Ovary (tissue), 9 donors: ENCODE data around the gene DDX24. TPM values are rescaled to one million over a fixed set of nuclear protein-coding genes. Genes with fewer than 3 reads are reported as not detected.

Experiments used
- DNase-seq, 5 donors: peaks; one replicate each; pipeline ENCODE4 v3.0.0-alpha.2; 2019 to 2020
- H3K27ac ChIP-seq, 2 donors: fragments of 200-600 bp; one replicate each; pipeline versions ENCODE4 v1.5.1 to v1.8.0; 2019 to 2022
- H3K27me3 ChIP-seq: fragments of 200-600 bp; one replicate; pipeline ENCODE4 v1.8.0; 2022
- H3K36me3 ChIP-seq: fragments of 200-600 bp; sonication (generic); one replicate; pipeline ENCODE4 v1.5.1; 2019
- H3K4me1 ChIP-seq: one replicate; pipeline ENCODE4 v1.8.1; 2013; ENCODE audit warnings: mild to moderate bottlenecking, moderate library complexity; ENCODE audit not compliant: insufficient read depth
- H3K4me3 ChIP-seq: fragments of 200-600 bp; sonication (generic); one replicate; pipeline ENCODE4 v1.5.1; 2017
- H3K9me3 ChIP-seq, 2 donors: fragments of 200-600 bp in 1 of 2; sonication (generic) in 1 of 2; one replicate each; pipeline versions ENCODE4 v1.5.1 to v1.8.1; 2013 to 2019; ENCODE audit warnings: mild to moderate bottlenecking in 1 of 2, moderate library complexity in 1 of 2
- EP300 ChIP-seq: sonication (generic); formaldehyde crosslinking; IDR thresholded peaks from one replicate; pipeline ENCODE4 v1.6.1; 2017; ENCODE audit warnings: antibody characterized with exemption
- POLR2A ChIP-seq: fragments of 450-650 bp; IDR thresholded peaks from one replicate; pipeline ENCODE4 v1.6.1; 2017; ENCODE audit warnings: antibody characterized with exemption, mild to moderate bottlenecking, moderate library complexity
- WGBS, 3 donors: extraction: QIAGEN DNeasy Blood & Tissue Kit in 1 of 3; methylation state at CpG; one replicate each; pipeline versions ENCODE4 v1.1.5 to v1.1.7; 2013 to 2017; 5-methylcytosine and 5-hydroxymethylcytosine counted together
- intact Hi-C, 4 donors: fragments of 100-400 bp; cut with DNase I; formaldehyde crosslinking; loops; one replicate each; pipeline versions ENCODE4 v1.11.0 to v1.15.1; 2022 to 2023
- polyA plus RNA-seq, 2 donors: library from polyadenylated mRNA; stranded (reverse); fragments of 200-250 nt in 1 of 2; fragments of 350-450 nt in 1 of 2; fragmentation: Illumina TruSeq in 1 of 2; extraction: RNeasy Lipid Tissue Mini Kit (QIAGEN cat#74804) in 1 of 2; gene quantifications; one replicate each; pipeline ENCODE4 v1.2.3, GENCODE V29; 2013 to 2014
- total RNA-seq, 7 donors: library from RNA; depleted of rRNA in 2 of 7; stranded (reverse); fragments of >200 nt in 2 of 7; fragmentation: NEBNext Ultra II Directional in 3 of 7; extraction: Animal tissue kit (Norgen Biotek cat#: 25700) in 3 of 7; gene quantifications; one replicate each; pipeline versions ENCODE4 v1.1.0 to v1.2.4, GENCODE V29; 2016 to 2023
- TF ChIP-seq, protein P1 (sequence below), 3 donors: fragments of 450-650 bp in 2 of 3; fragments of 200-600 bp in 1 of 3; IDR thresholded peaks; one replicate each; pipeline versions ENCODE4 v1.5.1 to v1.8.0; 2016 to 2022; ENCODE audit warnings: antibody characterized with exemption in 3 of 3, mild to moderate bottlenecking in 1 of 3
- donor health status: DM: no; HTN: no; CAD: no; lungs with moderate emphysema.
- donor health status: DM: no; HTN: no; CAD: no.
- donor health status: Bipolar disorder and iron deficiency.
- donor health status: DM: yes; HTN: yes; CAD: no.
- donor health status: DM: no; HTN: no; CAD: no.
- donor health status: DM: yes; HTN: yes; CAD: no.

The DDX24 gene
- total and polyA plus RNA-seq, 9 donors, result 98.8 to 521 (median 233) TPM

DNA sequence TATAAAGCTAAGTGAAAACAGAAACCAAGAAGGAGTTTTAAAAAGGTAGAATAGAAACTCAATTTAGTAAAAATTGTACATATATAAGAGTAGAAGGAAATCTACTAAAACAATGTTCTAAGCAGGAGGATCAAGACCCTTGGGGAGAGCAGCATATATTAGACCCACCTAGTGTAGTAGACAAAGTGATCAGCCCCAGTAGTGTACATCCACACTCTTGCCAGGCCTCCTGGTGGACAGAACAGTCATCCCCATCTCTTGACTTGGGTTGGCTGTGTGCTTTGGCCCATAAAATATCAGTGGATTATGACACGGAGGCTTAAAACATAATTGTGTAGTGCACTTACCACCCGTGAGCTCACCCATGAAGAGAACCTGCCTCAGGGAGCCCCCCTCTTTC lies 65.8 kb downstream of the DDX24 start:
- intact Hi-C loops, result no loop called here
- WGBS, 3 donors, result 72 to 84% (median 77%) methylated on average over 2 of the region's 2 CpGs
- no peak overlapping the region for H3K4me3 ChIP-seq
- no peak for DNase-seq
- H3K36me3 ChIP-seq, result no peaks in the 10 kb centered on the region
- H3K27me3 ChIP-seq, result no peaks in the 10 kb centered on the region
- H3K27ac ChIP-seq, result no peak overlapping the region
- no peaks in the 10 kb centered on the region for H3K9me3 ChIP-seq
- H3K4me1 ChIP-seq, result no peaks in the 10 kb centered on the region
- TF ChIP-seq POLR2A, result no peak
- TF ChIP-seq EP300, result no peak
- TF ChIP-seq, protein P1, sequence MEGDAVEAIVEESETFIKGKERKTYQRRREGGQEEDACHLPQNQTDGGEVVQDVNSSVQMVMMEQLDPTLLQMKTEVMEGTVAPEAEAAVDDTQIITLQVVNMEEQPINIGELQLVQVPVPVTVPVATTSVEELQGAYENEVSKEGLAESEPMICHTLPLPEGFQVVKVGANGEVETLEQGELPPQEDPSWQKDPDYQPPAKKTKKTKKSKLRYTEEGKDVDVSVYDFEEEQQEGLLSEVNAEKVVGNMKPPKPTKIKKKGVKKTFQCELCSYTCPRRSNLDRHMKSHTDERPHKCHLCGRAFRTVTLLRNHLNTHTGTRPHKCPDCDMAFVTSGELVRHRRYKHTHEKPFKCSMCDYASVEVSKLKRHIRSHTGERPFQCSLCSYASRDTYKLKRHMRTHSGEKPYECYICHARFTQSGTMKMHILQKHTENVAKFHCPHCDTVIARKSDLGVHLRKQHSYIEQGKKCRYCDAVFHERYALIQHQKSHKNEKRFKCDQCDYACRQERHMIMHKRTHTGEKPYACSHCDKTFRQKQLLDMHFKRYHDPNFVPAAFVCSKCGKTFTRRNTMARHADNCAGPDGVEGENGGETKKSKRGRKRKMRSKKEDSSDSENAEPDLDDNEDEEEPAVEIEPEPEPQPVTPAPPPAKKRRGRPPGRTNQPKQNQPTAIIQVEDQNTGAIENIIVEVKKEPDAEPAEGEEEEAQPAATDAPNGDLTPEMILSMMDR (IDR thresholded peaks at IDR 0.05), result no peak

DNA sequence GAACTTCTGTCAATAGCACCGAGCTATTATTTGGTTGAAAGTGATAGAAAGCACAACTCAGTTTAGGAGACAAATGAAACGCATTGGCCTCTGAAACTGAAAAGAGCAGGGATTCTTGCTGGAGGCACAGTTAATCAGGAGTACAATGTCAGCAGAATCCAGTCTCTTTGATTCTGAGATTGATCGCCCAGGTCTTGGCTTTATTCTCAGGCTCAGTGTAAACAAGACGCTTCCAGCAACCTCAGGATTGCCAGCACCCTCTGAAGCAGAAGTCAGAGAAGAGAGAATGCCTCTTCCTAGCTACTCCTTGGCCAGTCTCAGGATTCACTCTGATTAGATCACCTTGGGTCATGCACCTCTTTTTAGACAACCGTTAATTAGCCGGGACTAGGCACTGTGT lies 66.6 kb downstream of the DDX24 start:
- no peaks in the 10 kb centered on the region for H3K36me3 ChIP-seq
- WGBS, 3 donors, result 57 to 74% (median 68%) methylated on average over 6 of the region's 6 CpGs
- H3K9me3 ChIP-seq, result no peaks in the 10 kb centered on the region
- intact Hi-C loops, result no loop called here
- TF ChIP-seq EP300, result no peak
- TF ChIP-seq POLR2A, result no peak
- TF ChIP-seq, protein P1 (IDR thresholded peaks at IDR 0.05), result no peak
- no peak overlapping the region for H3K4me3 ChIP-seq
- no peak for DNase-seq
- H3K27me3 ChIP-seq, result no peaks in the 10 kb centered on the region
- H3K4me1 ChIP-seq, result no peaks in the 10 kb centered on the region
- no peak overlapping the region for H3K27ac ChIP-seq

DNA sequence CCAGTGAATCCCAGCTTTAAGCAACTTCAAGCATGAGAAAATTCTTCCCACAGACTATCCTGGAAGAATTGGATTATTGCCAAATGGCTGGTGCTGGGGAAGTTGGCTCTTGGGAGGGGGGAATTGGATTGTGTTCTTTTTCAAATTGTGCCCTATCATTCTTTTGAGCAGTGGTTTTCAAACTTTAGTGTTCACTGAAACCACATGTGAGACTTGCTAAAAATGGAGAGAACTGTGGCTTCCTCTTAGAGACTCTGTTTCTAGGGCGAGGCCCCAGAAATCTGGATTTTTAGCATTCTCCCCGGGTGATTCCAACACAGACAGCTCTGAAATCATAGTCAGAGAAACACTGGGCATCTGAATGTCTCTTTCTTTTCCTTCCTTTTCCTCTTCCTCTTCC lies 69.2 kb downstream of the DDX24 start:
- TF ChIP-seq, protein P1 (IDR thresholded peaks at IDR 0.05), result no peak
- TF ChIP-seq POLR2A, result no peak
- no peak for TF ChIP-seq EP300
- H3K27me3 ChIP-seq, result no peaks in the 10 kb centered on the region
- no peaks in the 10 kb centered on the region for H3K9me3 ChIP-seq
- intact Hi-C loops, result no loop called here
- no peaks in the 10 kb centered on the region for H3K4me1 ChIP-seq
- H3K36me3 ChIP-seq, result no peaks in the 10 kb centered on the region
- no peak overlapping the region for H3K27ac ChIP-seq
- no peak overlapping the region for H3K4me3 ChIP-seq
- WGBS, 3 donors, result 37 to 50% (median 41%) methylated on average over 2 of the region's 2 CpGs
- DNase-seq, result no peak

DNA sequence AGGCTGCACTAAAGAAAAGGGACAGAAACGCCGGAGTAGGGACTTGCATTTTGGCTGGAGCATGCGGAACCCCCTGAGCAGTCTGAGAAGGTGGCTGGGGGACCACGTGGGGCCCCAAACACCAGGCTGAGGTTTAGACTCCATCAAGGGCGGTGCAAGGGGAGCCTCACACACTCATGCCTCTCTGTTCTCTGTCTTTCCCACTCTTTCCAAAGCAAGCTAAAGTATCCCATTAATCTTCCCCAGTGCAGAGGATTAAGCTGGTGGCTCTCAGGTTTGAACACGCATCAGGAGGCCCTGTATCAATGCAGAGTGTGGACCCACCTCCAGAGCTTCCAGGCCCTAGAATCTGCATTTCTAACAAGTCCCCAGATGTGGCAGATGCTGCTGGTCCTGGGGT lies 70.4 kb downstream of the DDX24 start:
- 87 to 89% (median 87%) methylated on average over 6 of the region's 6 CpGs for WGBS, 3 donors
- TF ChIP-seq EP300 (no peak), POLR2A (no peak)
- TF ChIP-seq, protein P1 (IDR thresholded peaks at IDR 0.05), result no peak
- Histone ChIP-seq H3K36me3 (no peaks in the 10 kb centered on the region), H3K9me3 (no peaks in the 10 kb centered on the region), H3K4me1 (no peaks in the 10 kb centered on the region), H3K27me3 (no peaks in the 10 kb centered on the region), H3K27ac (no peak overlapping the region), H3K4me3 (no peak overlapping the region)
- no peak for DNase-seq
- intact Hi-C loops, result no loop called here

DNA sequence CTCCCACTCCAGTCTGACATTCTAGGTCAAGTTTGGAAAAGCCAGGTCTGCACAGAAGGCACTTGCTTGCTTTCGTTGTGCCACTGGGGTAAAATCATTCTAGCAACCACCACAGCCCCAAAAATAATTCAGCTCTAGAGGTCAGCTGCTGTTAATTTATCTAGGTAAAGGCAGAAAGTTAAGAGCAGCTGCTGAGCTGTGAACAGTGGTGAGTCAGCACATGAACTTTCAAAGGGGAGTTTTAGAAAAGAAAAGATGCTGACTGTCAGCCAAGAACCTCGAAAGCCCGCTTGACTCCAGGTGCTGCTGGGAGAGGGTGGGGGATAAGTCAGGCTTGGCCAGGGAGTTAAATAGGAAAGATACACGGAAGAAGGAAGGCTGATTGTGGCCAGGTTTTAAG lies 71.2 kb downstream of the DDX24 start:
- H3K27me3 ChIP-seq, result no peaks in the 10 kb centered on the region
- DNase-seq, result no peak
- no peak overlapping the region for H3K27ac ChIP-seq
- TF ChIP-seq EP300, result no peak
- TF ChIP-seq POLR2A, result no peak
- TF ChIP-seq, protein P1 (IDR thresholded peaks at IDR 0.05), result no peak
- H3K36me3 ChIP-seq, result no peaks in the 10 kb centered on the region
- no peaks in the 10 kb centered on the region for H3K9me3 ChIP-seq
- no peak overlapping the region for H3K4me3 ChIP-seq
- intact Hi-C loops, result no loop called here
- 4 to 18% (median 5%) methylated on average over 4 of the region's 4 CpGs for WGBS, 3 donors
- H3K4me1 ChIP-seq, result no peaks in the 10 kb centered on the region
